Suprapubic skin (tissue), 3 donors: ENCODE results near the gene ITIH4.

Experiments used
- CTCF ChIP-seq, 2 donors: fragments of 200-600 bp in 1 of 2; fragments of 450-650 bp in 1 of 2; sonication (generic) in 1 of 2; IDR thresholded peaks; one replicate each; pipeline ENCODE4 v1.5.1; 2016 to 2019; ENCODE audit warnings: antibody characterized with exemption in 2 of 2, mild to moderate bottlenecking in 1 of 2, moderate library complexity in 1 of 2
- EP300 ChIP-seq: sonication (generic); formaldehyde crosslinking; IDR thresholded peaks from one replicate; pipeline ENCODE4 v1.6.1; 2017; ENCODE audit warnings: antibody characterized with exemption

- TF ChIP-seq EP300 = no peak
- no peak for TF ChIP-seq CTCF (IDR thresholded peaks at IDR 0.05)
Observed at GRCh38 chr3:52786330-52787215, 43.9 kb downstream of the ITIH4 start.
